Duodenal mucosa (tissue), 2 donors: ENCODE measurements around the gene TSPAN5.

Source experiments
- H3K27ac ChIP-seq: one replicate; pipeline ENCODE4 v1.7.0; 2013; ENCODE audit warnings: low read depth, low read length
- H3K27me3 ChIP-seq, 2 donors: one replicate each; pipeline ENCODE4 v1.7.0; 2013; ENCODE audit warnings: low read length in 2 of 2, control low read depth in 1 of 2; ENCODE audit not compliant: insufficient read depth in 2 of 2, control insufficient read depth in 1 of 2
- H3K36me3 ChIP-seq, 2 donors: one replicate each; pipeline ENCODE4 v1.7.0; 2013; ENCODE audit warnings: low read length in 2 of 2, control low read depth in 1 of 2; ENCODE audit not compliant: insufficient read depth in 2 of 2, control insufficient read depth in 1 of 2
- H3K4me1 ChIP-seq, 2 donors: one replicate each; pipeline ENCODE4 v1.7.0; 2013; ENCODE audit warnings: low read length in 2 of 2, control low read depth in 1 of 2; ENCODE audit not compliant: insufficient read depth in 2 of 2, control insufficient read depth in 1 of 2
- H3K4me3 ChIP-seq, 2 donors: one replicate each; pipeline ENCODE4 v1.7.0; 2013; ENCODE audit warnings: low read length in 2 of 2, low read depth in 1 of 2
- H3K9ac ChIP-seq, 2 donors: one replicate each; pipeline ENCODE4 v1.7.0; 2013; ENCODE audit warnings: low read length in 2 of 2, low read depth in 1 of 2
- H3K9me3 ChIP-seq, 2 donors: one replicate each; pipeline ENCODE4 v1.7.0; 2013; ENCODE audit warnings: low read length in 2 of 2, control low read depth in 1 of 2; ENCODE audit not compliant: control insufficient read depth in 1 of 2

Gene TSPAN5

GRCh38 chr4:98624144-98624543 is 34.3 kb downstream of the TSPAN5 start:
- Histone ChIP-seq H3K27ac (no peak overlapping the region), H3K9ac (no peak overlapping the region), H3K9me3 (no peaks in the 10 kb centered on the region), H3K4me1 (peaks cover 0 to 4% of the 10 kb centered on the region in 2 donors), H3K4me3 (no peak overlapping the region), H3K36me3 (no peaks in the 10 kb centered on the region), H3K27me3 (no peaks in the 10 kb centered on the region)

GRCh38 chr4:98623126-98623802 is 35.1 kb downstream of the TSPAN5 start:
- Histone ChIP-seq H3K4me1 (peaks cover 0 to 4% of the 10 kb centered on the region in 2 donors), H3K27ac (no peak overlapping the region), H3K9me3 (no peaks in the 10 kb centered on the region), H3K36me3 (no peaks in the 10 kb centered on the region), H3K9ac (no peak overlapping the region), H3K4me3 (no peak overlapping the region), H3K27me3 (no peaks in the 10 kb centered on the region)

GRCh38 chr4:98620087-98620784 is 38.2 kb downstream of the TSPAN5 start:
- no peak overlapping the region for H3K4me3 ChIP-seq
- peaks cover 0 to 4% of the 10 kb centered on the region in 2 donors for H3K4me1 ChIP-seq
- H3K27me3 ChIP-seq: no peaks in the 10 kb centered on the region
- H3K27ac ChIP-seq: no peak overlapping the region
- no peaks in the 10 kb centered on the region for H3K9me3 ChIP-seq
- no peaks in the 10 kb centered on the region for H3K36me3 ChIP-seq
- no peak overlapping the region for H3K9ac ChIP-seq

GRCh38 chr4:98619180-98619579 is 39.2 kb downstream of the TSPAN5 start:
- H3K27me3 ChIP-seq: no peaks in the 10 kb centered on the region
- peaks cover 0 to 4% of the 10 kb centered on the region in 2 donors for H3K4me1 ChIP-seq
- no peaks in the 10 kb centered on the region for H3K9me3 ChIP-seq
- H3K4me3 ChIP-seq: no peak overlapping the region
- H3K27ac ChIP-seq: no peak overlapping the region
- H3K36me3 ChIP-seq: no peaks in the 10 kb centered on the region
- no peak overlapping the region for H3K9ac ChIP-seq

GRCh38 chr4:98618680-98619079 is 39.7 kb downstream of the TSPAN5 start:
- H3K9ac ChIP-seq: no peak overlapping the region
- no peaks in the 10 kb centered on the region for H3K9me3 ChIP-seq
- H3K4me3 ChIP-seq: no peak overlapping the region
- H3K4me1 ChIP-seq: no peaks in the 10 kb centered on the region
- H3K27ac ChIP-seq: no peak overlapping the region
- H3K27me3 ChIP-seq: no peaks in the 10 kb centered on the region
- H3K36me3 ChIP-seq: no peaks in the 10 kb centered on the region

GRCh38 chr4:98617358-98618047 is 40.9 kb downstream of the TSPAN5 start:
- no peak overlapping the region for H3K4me3 ChIP-seq
- no peaks in the 10 kb centered on the region for H3K4me1 ChIP-seq
- H3K9ac ChIP-seq: no peak overlapping the region
- no peaks in the 10 kb centered on the region for H3K27me3 ChIP-seq
- no peak overlapping the region for H3K27ac ChIP-seq
- H3K36me3 ChIP-seq: no peaks in the 10 kb centered on the region
- no peaks in the 10 kb centered on the region for H3K9me3 ChIP-seq

- no peaks in the 10 kb centered on the region for H3K9me3 ChIP-seq
- H3K27ac ChIP-seq: no peak overlapping the region
- H3K27me3 ChIP-seq: no peaks in the 10 kb centered on the region
- H3K36me3 ChIP-seq: no peaks in the 10 kb centered on the region
- H3K4me3 ChIP-seq: no peak overlapping the region
- H3K9ac ChIP-seq: no peak overlapping the region
- no peaks in the 10 kb centered on the region for H3K4me1 ChIP-seq
Measured at GRCh38 chr4:98615991-98616390, 42.4 kb downstream of the TSPAN5 start.

- no peak overlapping the region for H3K9ac ChIP-seq
- no peak overlapping the region for H3K4me3 ChIP-seq
- H3K36me3 ChIP-seq: no peaks in the 10 kb centered on the region
- no peaks in the 10 kb centered on the region for H3K4me1 ChIP-seq
- no peak overlapping the region for H3K27ac ChIP-seq
- no peaks in the 10 kb centered on the region for H3K27me3 ChIP-seq
- H3K9me3 ChIP-seq: no peaks in the 10 kb centered on the region
Measured at GRCh38 chr4:98614662-98615061, 43.7 kb downstream of the TSPAN5 start.

- Histone ChIP-seq H3K9ac (no peak overlapping the region), H3K9me3 (no peaks in the 10 kb centered on the region), H3K27me3 (no peaks in the 10 kb centered on the region), H3K4me1 (no peaks in the 10 kb centered on the region), H3K36me3 (no peaks in the 10 kb centered on the region), H3K4me3 (no peak overlapping the region), H3K27ac (no peak overlapping the region)
Measured at GRCh38 chr4:98614094-98614493, 44.3 kb downstream of the TSPAN5 start.

GRCh38 chr4:98613453-98614075 is 44.8 kb downstream of the TSPAN5 start:
- no peak overlapping the region for H3K9ac ChIP-seq
- no peaks in the 10 kb centered on the region for H3K9me3 ChIP-seq
- H3K27ac ChIP-seq: no peak overlapping the region
- H3K27me3 ChIP-seq: no peaks in the 10 kb centered on the region
- no peaks in the 10 kb centered on the region for H3K4me1 ChIP-seq
- no peaks in the 10 kb centered on the region for H3K36me3 ChIP-seq
- H3K4me3 ChIP-seq: no peak overlapping the region
